Kidney (tissue), 14 donors: ENCODE measurements around the gene GCK. TPM values are rescaled to one million over a fixed set of nuclear protein-coding genes. Genes with fewer than 3 reads are reported as not detected.

Experiments used
- DNase-seq, 5 donors: peaks; one replicate each; pipeline ENCODE4 v3.0.0-alpha.2; 2013 to 2020
- FAIRE-seq: peaks from 2 replicates; lab custom pipeline; 2012; peaks lifted over from hg19 to GRCh38; lab: Jason Lieb, UNC
- H3K27ac ChIP-seq, 2 donors: one replicate each; pipeline ENCODE4 v1.7.0; 2013; ENCODE audit warnings: low read depth in 2 of 2, low read length in 2 of 2, inconsistent platforms in 1 of 2
- H3K27me3 ChIP-seq: one replicate; pipeline ENCODE4 v1.7.1; 2013; ENCODE audit warnings: low read length, inconsistent platforms; ENCODE audit not compliant: control insufficient read depth, insufficient read depth
- H3K36me3 ChIP-seq, 3 donors: one replicate each; pipeline versions ENCODE4 v1.7.0 to v1.7.1; 2013; ENCODE audit warnings: low read length in 3 of 3, control low read depth in 1 of 3, inconsistent platforms in 1 of 3; ENCODE audit not compliant: insufficient read depth in 3 of 3, control insufficient read depth in 2 of 3
- H3K4me1 ChIP-seq, 3 donors: one replicate each; pipeline versions ENCODE4 v1.7.0 to v1.7.1; 2013; ENCODE audit warnings: low read length in 3 of 3, inconsistent platforms in 1 of 3, low read depth in 1 of 3; ENCODE audit not compliant: control insufficient read depth in 2 of 3, insufficient read depth in 2 of 3
- H3K4me3 ChIP-seq, 3 donors: one replicate each; pipeline versions ENCODE4 v1.7.0 to v1.8.1; 2013; ENCODE audit warnings: low read length in 3 of 3, control low read depth in 1 of 3, inconsistent platforms in 1 of 3
- H3K9ac ChIP-seq, 3 donors: one replicate each; pipeline versions ENCODE4 v1.7.0 to v1.7.1; 2013; ENCODE audit warnings: low read length in 3 of 3, control low read depth in 1 of 3, inconsistent platforms in 1 of 3
- H3K9me3 ChIP-seq, 3 donors: one replicate each; pipeline versions ENCODE4 v1.7.0 to v1.7.1; 2013; ENCODE audit warnings: low read length in 3 of 3, control low read depth in 1 of 3, inconsistent platforms in 1 of 3; ENCODE audit not compliant: control insufficient read depth in 2 of 3, insufficient read depth in 1 of 3
- CTCF ChIP-seq: IDR thresholded peaks from 3 replicates; pipeline ENCODE4 v1.5.1; 2012; ENCODE audit warnings: mild to moderate bottlenecking, moderate library complexity, borderline replicate concordance; ENCODE audit not compliant: insufficient read depth; ENCODE audit errors: extremely low read depth
- intact Hi-C: fragments of 100-400 bp; cut with DNase I; formaldehyde crosslinking; loops from one replicate; pipeline ENCODE4 v1.11.1; 2022
- polyA plus RNA-seq: library from polyadenylated mRNA; stranded (reverse); fragments of 350-450 nt; fragmentation: Illumina TruSeq; extraction: RNeasy Lipid Tissue Mini Kit (QIAGEN cat#74804); gene quantifications from one replicate; pipeline ENCODE4 v1.2.3, GENCODE V29; 2014; ENCODE audit warnings: low read depth, low replicate concordance; ENCODE audit not compliant: insufficient read depth
- total RNA-seq: library from RNA; stranded (reverse); fragmentation: NEBNext Ultra II Directional; extraction: Animal tissue kit (Norgen Biotek cat#: 25700); gene quantifications from one replicate; pipeline ENCODE4 v1.2.1, GENCODE V29; 2021
- donor health status: control.
- donor health status: control.
- donor health status: control.
- donor health status: control.
- donor health status: control.
- donor health status: DM: yes; HTN: yes; CAD: no.
- donor health status: Normal renal cell carcinoma (clear cell type).

Gene GCK
- total and polyA plus RNA-seq, 2 donors from 2014 or later = 0.25 to 1.0 TPM

- Histone ChIP-seq H3K4me3 (no peak overlapping the region), H3K27me3 (no peaks in the 10 kb centered on the region), H3K36me3 (no peaks in the 10 kb centered on the region), H3K4me1 (peaks cover 0 to 5% (median 5%) of the 10 kb centered on the region in 3 donors), H3K9ac (no peak overlapping the region), H3K9me3 (no peaks in the 10 kb centered on the region), H3K27ac (peak overlapping the region in 1 of 2 donors; percentile 25)
- FAIRE-seq (no peak), DNase-seq (peak; percentile 29 to 87 (median 65))
- TF ChIP-seq CTCF = no peak
- intact Hi-C loops = no loop called here
Observed at GRCh38 chr7:44100458-44101302, 88.6 kb downstream of the GCK start.

GRCh38 chr7:44099669-44100068 is 89.6 kb downstream of the GCK start:
- no peak for FAIRE-seq
- H3K4me3 ChIP-seq = no peak overlapping the region
- H3K4me1 ChIP-seq = peaks cover 0 to 5% (median 5%) of the 10 kb centered on the region in 3 donors
- no peaks in the 10 kb centered on the region for H3K9me3 ChIP-seq
- DNase-seq = no peak
- intact Hi-C loops = no loop called here
- H3K9ac ChIP-seq = no peak overlapping the region
- H3K27me3 ChIP-seq = no peaks in the 10 kb centered on the region
- no peaks in the 10 kb centered on the region for H3K36me3 ChIP-seq
- H3K27ac ChIP-seq = no peak overlapping the region
- TF ChIP-seq CTCF = no peak

GRCh38 chr7:44098092-44099068 is 90.9 kb downstream of the GCK start:
- no peaks in the 10 kb centered on the region for H3K27me3 ChIP-seq
- no peak for TF ChIP-seq CTCF

More at GRCh38 chr7:44098092-44099068, 90.9 kb downstream of the GCK start:
- DNase-seq = no peak
- no peaks in the 10 kb centered on the region for H3K36me3 ChIP-seq
- intact Hi-C loops = no loop called here
- H3K4me3 ChIP-seq = no peak overlapping the region
- no peak overlapping the region for H3K27ac ChIP-seq
- peaks cover 0 to 5% (median 5%) of the 10 kb centered on the region in 3 donors for H3K4me1 ChIP-seq
- no peak for FAIRE-seq
- H3K9me3 ChIP-seq = no peaks in the 10 kb centered on the region
- no peak overlapping the region for H3K9ac ChIP-seq
